Measurements from ENCODE around the gene TEX47.

DNA sequence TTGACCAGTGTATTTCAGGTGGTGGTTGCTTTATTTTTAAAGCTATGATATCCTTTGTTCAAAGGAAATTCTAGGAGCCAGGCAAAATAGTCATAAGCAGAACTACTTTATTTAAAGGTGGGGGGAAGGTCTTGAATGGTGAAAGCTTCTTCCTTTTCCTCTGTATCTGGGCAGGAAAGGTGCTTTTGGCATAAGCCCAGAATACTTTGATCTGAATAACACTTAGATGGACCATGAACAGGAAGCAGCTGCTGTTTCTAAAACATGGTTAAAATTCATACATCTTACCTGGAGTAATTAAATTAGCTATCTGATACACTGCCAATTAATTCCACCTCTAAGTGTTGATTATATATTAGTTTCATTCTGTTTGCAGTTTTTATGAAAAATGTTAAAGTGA, 22.8 kb downstream of the TEX47 start:
- TF ChIP-seq, protein P1, sequence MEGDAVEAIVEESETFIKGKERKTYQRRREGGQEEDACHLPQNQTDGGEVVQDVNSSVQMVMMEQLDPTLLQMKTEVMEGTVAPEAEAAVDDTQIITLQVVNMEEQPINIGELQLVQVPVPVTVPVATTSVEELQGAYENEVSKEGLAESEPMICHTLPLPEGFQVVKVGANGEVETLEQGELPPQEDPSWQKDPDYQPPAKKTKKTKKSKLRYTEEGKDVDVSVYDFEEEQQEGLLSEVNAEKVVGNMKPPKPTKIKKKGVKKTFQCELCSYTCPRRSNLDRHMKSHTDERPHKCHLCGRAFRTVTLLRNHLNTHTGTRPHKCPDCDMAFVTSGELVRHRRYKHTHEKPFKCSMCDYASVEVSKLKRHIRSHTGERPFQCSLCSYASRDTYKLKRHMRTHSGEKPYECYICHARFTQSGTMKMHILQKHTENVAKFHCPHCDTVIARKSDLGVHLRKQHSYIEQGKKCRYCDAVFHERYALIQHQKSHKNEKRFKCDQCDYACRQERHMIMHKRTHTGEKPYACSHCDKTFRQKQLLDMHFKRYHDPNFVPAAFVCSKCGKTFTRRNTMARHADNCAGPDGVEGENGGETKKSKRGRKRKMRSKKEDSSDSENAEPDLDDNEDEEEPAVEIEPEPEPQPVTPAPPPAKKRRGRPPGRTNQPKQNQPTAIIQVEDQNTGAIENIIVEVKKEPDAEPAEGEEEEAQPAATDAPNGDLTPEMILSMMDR (IDR thresholded peaks at IDR 0.05): no peak
- TF ChIP-seq SIN3A (IDR thresholded peaks at IDR 0.05; ENCODE audit: borderline replicate concordance, low read depth, low read length) (no peak), POLR2AphosphoS5 (IDR thresholded peaks at IDR 0.05; ENCODE audit: low read depth, low read length) (no peak), GATA2 (CRISPR knock-in tag; IDR thresholded peaks at IDR 0.05) (no peak), RCOR1 (IDR thresholded peaks at IDR 0.05; ENCODE audit: low read length) (no peak), EP300 (IDR thresholded peaks at IDR 0.05; ENCODE audit: borderline replicate concordance in 1 of 2, low read depth in 1 of 2, low read length in 1 of 2) (no peak)
